IPS-18a (cell line): ENCODE data around the gene CTSA.

Experiments used
- H3K27ac ChIP-seq: one replicate; pipeline ENCODE4 v1.5.1; 2013; ENCODE audit warnings: low read length
- H3K27me3 ChIP-seq: one replicate; pipeline ENCODE4 v1.6.1; 2013; ENCODE audit warnings: mild to moderate bottlenecking, low read length; ENCODE audit not compliant: control insufficient read depth, insufficient read depth
- H3K36me3 ChIP-seq: one replicate; pipeline ENCODE4 v1.6.1; 2013; ENCODE audit warnings: low read depth, low read length; ENCODE audit not compliant: control insufficient read depth
- H3K4me1 ChIP-seq: one replicate; pipeline ENCODE4 v1.6.1; 2013; ENCODE audit warnings: low read depth, low read length; ENCODE audit not compliant: control insufficient read depth
- H3K4me3 ChIP-seq: one replicate; pipeline ENCODE4 v1.5.1; 2013; ENCODE audit warnings: low read length
- H3K9ac ChIP-seq: one replicate; pipeline ENCODE4 v1.6.1; 2013; ENCODE audit warnings: mild to moderate bottlenecking, low read length, moderate library complexity
- H3K9me3 ChIP-seq: one replicate; pipeline ENCODE4 v1.6.1; 2013; ENCODE audit warnings: low read depth, low read length; ENCODE audit not compliant: control insufficient read depth

CTSA gene

DNA sequence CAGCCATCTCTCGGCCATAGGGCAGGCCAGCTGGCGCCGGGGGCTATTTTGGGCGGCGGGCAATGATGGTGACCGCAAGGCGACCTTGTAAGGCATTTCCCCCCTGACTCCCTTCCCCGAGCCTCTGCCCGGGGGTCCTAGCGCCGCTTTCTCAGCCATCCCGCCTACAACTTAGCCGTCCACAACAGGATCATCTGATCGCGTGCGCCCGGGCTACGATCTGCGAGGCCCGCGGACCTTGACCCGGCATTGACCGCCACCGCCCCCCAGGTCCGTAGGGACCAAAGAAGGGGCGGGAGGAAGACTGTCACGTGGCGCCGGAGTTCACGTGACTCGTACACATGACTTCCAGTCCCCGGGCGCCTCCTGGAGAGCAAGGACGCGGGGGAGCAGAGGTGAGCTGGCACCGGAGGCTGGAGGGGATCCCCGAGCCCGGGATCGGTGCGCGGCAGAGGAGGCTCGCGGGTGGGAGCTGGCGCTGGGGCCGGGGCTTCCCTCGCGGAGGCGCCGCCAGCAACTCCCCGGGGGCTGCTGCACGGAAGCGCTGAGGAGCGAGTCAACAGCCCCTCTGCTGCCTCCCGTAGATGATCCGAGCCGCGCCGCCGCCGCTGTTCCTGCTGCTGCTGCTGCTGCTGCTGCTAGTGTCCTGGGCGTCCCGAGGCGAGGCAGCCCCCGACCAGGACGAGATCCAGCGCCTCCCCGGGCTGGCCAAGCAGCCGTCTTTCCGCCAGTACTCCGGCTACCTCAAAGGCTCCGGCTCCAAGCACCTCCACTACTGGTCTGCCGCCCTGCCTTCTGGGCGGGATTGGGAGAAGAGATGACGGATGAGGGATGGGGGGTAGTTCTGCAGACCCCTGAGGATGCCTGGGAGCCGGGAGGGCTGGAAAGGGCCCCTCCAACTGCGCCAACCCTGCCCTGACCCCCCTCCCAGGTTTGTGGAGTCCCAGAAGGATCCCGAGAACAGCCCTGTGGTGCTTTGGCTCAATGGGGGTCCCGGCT is at the start of gene CTSA, which contains the start of gene NEURL2:
Gene CTSA, plus strand, starts transcription at position 351 of the 999 bp plus-strand sequence. Its CDS starts 234 bp downstream, at position 585.
Gene NEURL2, minus strand, starts transcription at position 224 of the 999 bp plus-strand sequence. Its CDS starts 217 bp downstream, at position 7.
- Histone ChIP-seq H3K4me3 (peak within 1 kb of the TSS; percentile 77), H3K9me3 (no peaks in the 10 kb centered on the region), H3K36me3 (peaks cover 11% of the 10 kb centered on the region), H3K27me3 (no peaks in the 10 kb centered on the region), H3K9ac (peak within 1 kb of the TSS; percentile 63), H3K4me1 (no peaks in the 10 kb centered on the region), H3K27ac (no peak within 1 kb of the TSS)

DNA sequence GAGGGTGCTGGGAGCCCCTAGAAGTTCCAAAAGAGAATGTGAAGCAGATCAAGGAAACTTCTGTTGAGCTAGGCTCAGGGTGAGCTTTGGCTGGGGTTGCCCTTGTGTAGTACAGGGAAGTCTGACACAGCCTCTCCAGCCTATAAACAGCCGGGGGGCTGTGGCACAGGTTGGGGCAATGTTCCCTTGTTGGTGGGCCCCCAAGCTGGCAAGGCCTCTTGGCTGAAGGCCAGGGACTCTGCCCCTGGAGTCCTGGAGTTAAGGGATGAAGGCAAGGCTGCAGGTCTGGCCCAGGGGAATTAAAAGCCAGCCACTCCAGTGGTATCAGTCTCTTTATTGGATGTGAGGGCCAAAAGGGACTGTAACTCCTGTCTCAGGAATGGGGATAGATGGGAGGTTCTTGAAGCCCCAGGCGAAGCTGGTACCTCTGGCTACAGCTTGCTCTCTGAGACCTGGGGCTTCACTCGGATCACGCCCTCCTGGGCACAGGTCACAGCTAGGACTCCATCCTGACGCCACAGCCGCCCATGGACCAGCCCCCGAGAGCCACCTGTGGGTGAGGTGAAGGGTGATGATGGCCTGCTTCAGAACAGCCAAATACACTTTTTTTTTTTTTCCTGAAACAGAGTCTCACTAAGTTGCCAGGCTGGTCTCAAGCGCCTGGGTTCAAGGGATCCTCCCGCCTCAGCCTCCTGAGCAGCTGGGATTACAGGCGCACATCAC is 49.6 kb upstream of the CTSA start:
- Histone ChIP-seq H3K36me3 (peaks cover 38% of the 10 kb centered on the region), H3K4me3 (no peak overlapping the region), H3K4me1 (no peaks in the 10 kb centered on the region), H3K9ac (no peak overlapping the region), H3K9me3 (no peaks in the 10 kb centered on the region), H3K27ac (no peak overlapping the region), H3K27me3 (no peaks in the 10 kb centered on the region)

DNA sequence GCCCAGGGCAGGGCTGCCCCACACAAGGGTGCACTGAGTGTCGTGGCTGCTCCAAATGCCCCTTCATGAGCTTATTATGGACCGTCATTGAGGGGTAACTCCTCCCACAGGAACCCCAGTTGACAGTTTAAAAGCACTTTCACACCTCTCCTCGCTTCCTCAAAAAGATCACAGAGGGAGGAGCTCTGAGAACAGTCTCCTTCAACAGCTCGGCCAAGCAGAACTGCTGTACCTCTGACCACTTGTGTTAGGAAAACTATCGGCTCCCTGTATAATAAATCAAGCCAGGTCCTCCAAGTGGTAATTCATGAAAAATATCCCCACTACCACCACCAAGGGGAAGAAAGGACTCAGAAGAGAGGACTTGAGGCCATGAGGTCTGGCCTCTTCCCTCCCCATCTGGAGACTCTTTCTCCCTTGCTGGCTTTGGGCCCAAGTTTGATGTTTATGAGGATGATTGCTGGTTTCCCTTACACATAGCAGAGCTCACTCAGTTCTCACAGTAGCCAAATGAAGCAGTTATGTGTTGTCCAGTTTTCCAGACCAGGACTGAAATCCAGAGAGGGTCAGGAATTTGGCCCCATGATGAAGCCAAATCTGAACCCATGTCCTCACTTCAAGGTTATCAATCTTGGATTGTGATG is 48.8 kb upstream of the CTSA start:
- no peak overlapping the region for H3K4me3 ChIP-seq
- H3K4me1 ChIP-seq, result no peaks in the 10 kb centered on the region
- no peak overlapping the region for H3K27ac ChIP-seq
- H3K9ac ChIP-seq, result no peak overlapping the region
- no peaks in the 10 kb centered on the region for H3K27me3 ChIP-seq
- no peaks in the 10 kb centered on the region for H3K9me3 ChIP-seq
- H3K36me3 ChIP-seq, result peaks cover 37% of the 10 kb centered on the region

DNA sequence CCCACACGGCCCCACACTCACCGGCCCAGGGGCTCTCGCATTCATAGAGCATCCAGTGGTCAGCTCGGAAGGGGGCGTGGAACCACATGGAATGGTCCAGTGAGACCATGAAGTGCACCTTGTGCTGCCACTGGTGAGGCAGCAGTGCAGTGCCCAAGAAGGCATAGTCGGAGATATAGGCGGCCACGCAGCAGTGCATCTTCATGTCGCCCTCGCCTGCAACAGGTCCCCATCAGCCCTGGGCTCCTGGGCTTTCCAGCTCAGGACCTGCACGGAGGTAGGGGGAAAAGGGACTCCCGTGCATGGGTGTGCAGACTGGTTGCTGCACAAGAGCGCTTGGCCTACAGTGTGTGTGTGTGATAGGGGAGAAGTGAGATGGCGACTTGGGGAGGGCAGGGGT is 47.6 kb upstream of the CTSA start:
- Histone ChIP-seq H3K27me3 (no peaks in the 10 kb centered on the region), H3K4me1 (no peaks in the 10 kb centered on the region), H3K4me3 (no peak overlapping the region), H3K9me3 (no peaks in the 10 kb centered on the region), H3K9ac (no peak overlapping the region), H3K36me3 (peaks cover 41% of the 10 kb centered on the region), H3K27ac (no peak overlapping the region)

DNA sequence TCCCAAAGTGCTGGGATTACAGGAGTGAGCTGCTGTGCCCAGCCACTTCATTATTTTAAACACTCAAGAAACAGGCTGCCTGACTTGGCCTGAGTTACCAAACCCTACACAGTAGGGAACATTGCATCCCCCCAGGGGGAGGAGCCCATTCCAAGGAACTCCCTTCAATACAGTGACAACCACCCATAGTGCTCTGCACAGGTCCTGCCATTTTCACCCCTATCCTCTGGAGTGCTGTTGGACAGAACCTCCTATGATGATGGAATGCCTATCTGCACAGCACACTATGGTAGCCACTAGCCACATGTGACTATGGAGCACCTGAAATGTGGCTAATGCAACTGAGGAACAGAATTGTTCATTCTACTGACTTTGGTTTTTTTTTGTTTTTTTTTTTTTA is 45.7 kb upstream of the CTSA start:
- H3K4me3 ChIP-seq, result no peak overlapping the region
- no peak overlapping the region for H3K27ac ChIP-seq
- H3K9ac ChIP-seq, result no peak overlapping the region
- no peaks in the 10 kb centered on the region for H3K9me3 ChIP-seq
- H3K27me3 ChIP-seq, result no peaks in the 10 kb centered on the region
- H3K36me3 ChIP-seq, result peaks cover 41% of the 10 kb centered on the region
- H3K4me1 ChIP-seq, result no peaks in the 10 kb centered on the region

DNA sequence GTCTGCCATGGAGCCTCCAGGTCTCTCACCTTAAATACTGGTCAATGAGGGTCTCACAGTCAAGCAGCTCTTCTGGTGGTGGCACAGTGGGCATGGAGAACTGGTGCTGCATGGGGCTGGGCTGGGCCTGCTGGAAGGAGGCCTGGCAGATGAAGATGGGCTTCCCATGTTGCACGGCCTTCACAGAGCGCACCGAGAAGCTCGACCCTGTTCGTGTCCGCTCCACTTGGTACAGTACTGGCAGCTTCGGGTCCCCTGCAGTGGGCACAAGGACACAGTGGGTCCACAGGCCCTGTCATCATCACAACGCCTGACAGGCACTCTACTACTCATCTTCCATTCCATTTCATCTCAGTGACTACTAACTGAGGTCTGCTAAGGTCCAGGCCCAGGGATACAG is 42.7 kb upstream of the CTSA start:
- Histone ChIP-seq H3K27me3 (no peaks in the 10 kb centered on the region), H3K9me3 (no peaks in the 10 kb centered on the region), H3K27ac (no peak overlapping the region), H3K9ac (no peak overlapping the region), H3K4me1 (peaks cover 5% of the 10 kb centered on the region), H3K36me3 (peaks cover 20% of the 10 kb centered on the region), H3K4me3 (no peak overlapping the region)

DNA sequence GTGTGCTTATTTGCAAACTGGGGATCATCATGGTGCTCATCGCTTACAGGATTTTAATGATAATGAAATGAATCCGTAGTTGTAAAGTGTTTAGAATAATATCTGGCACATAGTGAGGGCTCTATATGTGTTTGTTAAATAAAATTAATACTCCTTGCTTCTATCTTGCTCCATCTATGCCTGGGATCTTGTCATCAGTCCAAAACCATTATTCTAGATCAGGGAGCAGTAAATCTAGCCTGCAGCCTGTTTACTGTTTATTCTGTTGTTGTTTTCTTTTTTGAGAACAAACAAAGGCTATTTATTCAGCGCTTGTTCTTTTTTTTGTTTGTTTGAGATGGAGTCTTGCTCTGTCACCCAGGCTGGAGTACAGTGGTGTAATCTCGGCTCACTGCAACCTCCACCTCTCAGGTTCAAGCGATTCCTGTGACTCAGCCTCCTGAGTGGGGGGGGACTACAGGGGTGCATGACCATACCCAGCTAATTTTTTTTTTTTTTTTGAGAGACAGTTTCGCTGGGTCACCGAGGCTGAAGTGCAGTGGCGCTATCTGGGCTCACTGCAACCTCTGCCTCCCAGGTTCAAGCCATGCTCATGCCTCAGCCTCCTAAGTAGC is 42.1 kb upstream of the CTSA start:
- H3K36me3 ChIP-seq, result peaks cover 14% of the 10 kb centered on the region
- H3K9ac ChIP-seq, result no peak overlapping the region
- H3K27me3 ChIP-seq, result no peaks in the 10 kb centered on the region
- peaks cover 10% of the 10 kb centered on the region for H3K4me1 ChIP-seq
- no peak overlapping the region for H3K27ac ChIP-seq
- H3K4me3 ChIP-seq, result no peak overlapping the region
- no peaks in the 10 kb centered on the region for H3K9me3 ChIP-seq

DNA sequence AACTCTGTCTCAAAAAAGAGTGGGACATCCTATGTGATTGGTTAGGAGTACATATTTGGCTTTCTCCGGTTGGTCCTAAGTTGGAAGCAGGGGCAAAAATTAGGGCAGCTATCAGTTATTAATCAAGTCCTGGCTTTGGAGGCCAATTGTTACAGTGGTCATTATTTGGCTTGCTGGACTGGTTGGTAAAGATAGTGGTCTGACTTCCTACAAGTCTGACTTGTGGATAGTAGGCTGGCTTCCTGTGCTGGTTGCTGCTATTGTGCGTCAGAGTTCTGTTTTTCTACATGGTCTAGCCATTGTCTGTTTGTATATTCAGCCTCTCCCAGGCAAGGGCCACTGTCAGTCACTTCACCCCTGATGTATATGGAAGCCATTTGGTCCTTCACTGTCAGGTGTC is 40.9 kb upstream of the CTSA start:
- Histone ChIP-seq H3K27me3 (no peaks in the 10 kb centered on the region), H3K9ac (no peak overlapping the region), H3K9me3 (no peaks in the 10 kb centered on the region), H3K4me1 (peaks cover 10% of the 10 kb centered on the region), H3K27ac (no peak overlapping the region), H3K36me3 (peaks cover 8% of the 10 kb centered on the region), H3K4me3 (no peak overlapping the region)

DNA sequence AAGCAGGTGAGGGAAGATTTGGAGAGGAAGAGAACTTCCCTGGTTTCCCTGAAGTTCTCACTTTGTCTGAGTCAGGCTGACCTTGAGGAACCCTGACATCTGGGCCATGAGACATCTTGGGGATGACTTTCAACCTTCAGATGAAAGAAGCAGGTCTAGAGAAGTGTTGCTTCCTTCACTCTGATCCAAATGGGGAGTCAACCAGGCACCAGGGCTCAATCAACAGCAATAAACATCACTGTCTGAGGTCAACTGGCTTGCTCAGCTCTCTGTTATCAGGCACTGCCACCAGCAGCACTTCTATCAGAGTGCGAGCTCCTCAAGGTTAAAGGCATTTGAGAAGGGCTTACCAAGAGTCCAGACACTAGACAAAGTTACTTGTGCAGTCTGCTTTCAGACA is 40.2 kb upstream of the CTSA start:
- H3K36me3 ChIP-seq, result peaks cover 8% of the 10 kb centered on the region
- H3K9me3 ChIP-seq, result no peaks in the 10 kb centered on the region

DNA sequence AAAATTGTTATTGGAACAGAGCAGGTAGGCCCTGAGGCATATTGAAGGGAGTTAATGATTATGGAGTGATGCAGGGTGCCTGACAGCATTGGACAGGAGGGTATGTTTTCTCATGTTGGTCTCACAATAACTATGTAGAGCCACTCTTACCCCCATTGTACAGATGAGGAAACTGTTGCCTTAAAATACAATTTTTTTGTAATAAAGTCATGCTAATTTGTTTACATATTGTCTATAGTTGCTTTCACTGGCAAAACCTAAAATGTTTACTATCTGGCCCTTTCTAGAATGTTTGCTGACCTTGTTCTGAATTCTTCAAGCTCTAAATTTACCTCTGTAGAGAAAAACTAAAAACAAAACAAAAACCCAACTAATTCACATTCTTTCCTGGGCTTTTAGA is 39.6 kb upstream of the CTSA start:
- peaks cover 5% of the 10 kb centered on the region for H3K36me3 ChIP-seq
- H3K4me1 ChIP-seq, result peaks cover 10% of the 10 kb centered on the region
- no peaks in the 10 kb centered on the region for H3K27me3 ChIP-seq
- no peaks in the 10 kb centered on the region for H3K9me3 ChIP-seq
- no peak overlapping the region for H3K27ac ChIP-seq
- no peak overlapping the region for H3K4me3 ChIP-seq
- no peak overlapping the region for H3K9ac ChIP-seq

More for the DNA sequence above, 40.2 kb upstream of the CTSA start:
- H3K4me1 ChIP-seq, result peaks cover 10% of the 10 kb centered on the region
- H3K9ac ChIP-seq, result no peak overlapping the region
- no peaks in the 10 kb centered on the region for H3K27me3 ChIP-seq
- no peak overlapping the region for H3K4me3 ChIP-seq
- no peak overlapping the region for H3K27ac ChIP-seq

DNA sequence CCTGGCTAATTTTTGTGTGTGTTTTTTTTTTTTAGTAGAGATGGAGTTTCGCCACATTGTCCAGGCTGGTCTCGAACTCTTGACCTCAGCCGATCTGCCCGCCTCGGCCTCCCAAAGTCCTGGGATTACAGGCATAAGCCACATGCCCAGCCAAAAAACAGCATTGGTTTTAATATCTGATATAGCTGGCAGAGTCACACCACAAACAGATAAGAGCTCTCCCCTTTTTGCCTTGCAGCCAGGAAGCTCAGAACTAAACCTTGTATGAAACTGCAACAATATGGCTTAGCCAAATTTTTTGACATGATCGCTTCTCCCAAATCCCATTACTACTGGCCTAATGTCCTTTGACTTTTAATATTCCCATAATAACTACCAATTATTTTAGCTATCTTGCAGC is 38.8 kb upstream of the CTSA start:
- peaks cover 10% of the 10 kb centered on the region for H3K4me1 ChIP-seq
- H3K9me3 ChIP-seq, result no peaks in the 10 kb centered on the region
- H3K36me3 ChIP-seq, result peaks cover 5% of the 10 kb centered on the region
- no peak overlapping the region for H3K9ac ChIP-seq
- no peaks in the 10 kb centered on the region for H3K27me3 ChIP-seq
- H3K27ac ChIP-seq, result no peak overlapping the region
- H3K4me3 ChIP-seq, result no peak overlapping the region
